Gastrocnemius medialis (tissue), 4 donors: ENCODE results near the gene ST6GALNAC6.

Experiments
- CTCF ChIP-seq, 5 experiments: fragments of 450-650 bp in 3 of 5; fragments of 200-600 bp in 2 of 5; sonication (generic) in 2 of 5; IDR thresholded peaks in 4 of 5; conservative IDR thresholded peaks in 1 of 5; 1 replicate in 4 of 5; 2 replicates in 1 of 5; pipeline ENCODE4 v1.5.1; 2016 to 2019; ENCODE audit warnings: antibody characterized with exemption in 5 of 5, mild to moderate bottlenecking in 3 of 5, moderate library complexity in 3 of 5
- POLR2A ChIP-seq, 2 donors: fragments of 450-650 bp; IDR thresholded peaks; one replicate each; pipeline ENCODE4 v1.6.1; 2017; ENCODE audit warnings: antibody characterized with exemption in 2 of 2, mild to moderate bottlenecking in 2 of 2, moderate library complexity in 2 of 2

- no peak for TF ChIP-seq CTCF (IDR thresholded peaks at IDR 0.05 in 4 of 5, conservative IDR thresholded peaks at IDR 0.05 in 1 of 5)
- TF ChIP-seq POLR2A (IDR thresholded peaks at IDR 0.05), result no peak
These were observed 24.4 kb upstream of the ST6GALNAC6 start for GRCh38 chr9:127923771-127924170.
